SK-MEL-5 (cell line): ENCODE data around the gene NFIX. TPM values are rescaled to one million over a fixed set of nuclear protein-coding genes. Genes with fewer than 3 reads are reported as not detected.

ENCODE experiments used
- DNase-seq: peaks from one replicate; pipeline ENCODE4 v3.0.0-alpha.2; 2016; ENCODE audit warnings: low read depth, low spot score
- in situ Hi-C: cut with HindIII; loops from 2 replicates; pipeline ENCODE4 v1.10.0; 2016; ENCODE audit warnings: low sequenced_read_pairs, high pct_unique_total_duplicates, low pct_unique_long_range_greater_than_20kb
- total RNA-seq: library from RNA; depleted of rRNA; stranded (reverse); fragments of >200 nt; shearing (Covaris generic); gene quantifications from 2 replicates; pipeline ENCODE4 v1.2.3, GENCODE V29; 2014

NFIX gene
- total RNA-seq, 1 experiment from 2014 or later: 4.9 TPM

DNA sequence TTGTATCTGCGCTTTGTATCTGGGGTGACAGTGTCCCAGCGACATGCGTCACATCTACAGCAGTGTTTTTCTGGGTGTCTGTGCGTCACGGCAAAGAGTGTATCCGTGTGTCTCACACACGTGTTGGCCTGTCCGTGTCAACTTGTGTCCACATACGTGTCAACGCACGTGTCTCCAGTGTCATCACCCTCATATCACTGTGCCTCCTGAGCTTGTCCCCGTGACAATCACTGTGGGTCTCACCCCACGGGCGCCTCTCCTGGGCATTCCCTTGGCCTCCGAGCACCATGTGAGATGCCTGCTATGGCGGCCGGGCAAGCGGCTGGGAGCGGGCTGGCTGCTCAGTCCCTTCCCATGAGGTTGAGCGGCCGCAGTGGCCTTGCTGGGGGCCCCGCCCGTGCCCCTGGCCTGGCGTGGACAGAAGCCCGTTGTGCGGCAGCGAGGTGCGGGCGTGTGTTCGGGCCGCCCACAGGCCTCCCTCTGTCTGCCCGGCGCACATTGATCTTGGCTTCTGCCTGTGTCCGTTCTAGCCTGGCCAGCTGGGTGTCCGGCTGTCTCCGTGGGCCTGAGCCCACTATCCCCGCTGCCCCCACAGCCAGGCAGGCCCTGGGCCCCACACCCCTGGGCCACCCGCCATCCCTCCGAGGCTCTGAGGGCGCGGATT, 6.4 kb downstream of the NFIX start:
- no peak for DNase-seq
- in situ Hi-C loops: no loop called here

DNA sequence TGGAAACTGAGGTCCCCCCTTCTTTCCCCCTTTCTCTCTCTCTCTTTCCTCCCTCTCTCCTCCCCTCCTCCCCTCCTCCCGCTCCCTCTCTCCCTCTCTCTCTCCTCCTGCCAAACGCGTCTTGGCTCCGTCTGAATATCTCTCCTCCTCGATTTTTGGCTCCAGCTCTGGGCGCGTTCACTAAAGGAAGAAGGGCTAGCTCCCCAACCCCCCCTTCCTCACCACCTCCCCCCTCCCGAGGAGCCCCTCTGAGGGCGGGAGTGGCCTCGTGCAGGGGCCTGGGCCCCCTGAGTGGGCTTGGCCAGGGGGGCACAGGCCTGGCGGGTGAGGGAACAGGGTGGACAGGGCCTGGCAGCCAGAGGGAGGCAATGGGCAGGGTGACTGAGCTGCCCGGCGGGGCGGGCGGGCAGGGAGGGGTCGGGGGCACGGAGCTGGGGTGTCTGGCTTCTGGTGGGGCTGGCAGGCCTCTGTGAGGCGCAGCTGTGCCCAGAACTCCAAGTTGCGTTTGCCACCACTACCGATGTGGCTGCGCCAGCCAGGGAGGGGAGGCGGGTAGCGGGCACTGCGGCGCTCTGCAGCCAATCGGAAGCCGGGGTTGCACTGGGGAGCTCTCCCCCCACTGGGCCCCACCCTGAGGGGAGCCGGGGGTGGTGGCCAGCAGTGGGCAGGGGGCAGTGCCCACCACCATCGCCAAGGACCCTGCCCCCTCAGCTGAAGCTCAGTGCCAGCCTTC, 7.1 kb downstream of the NFIX start:
- no peak for DNase-seq
- in situ Hi-C loops: no loop called here

DNA sequence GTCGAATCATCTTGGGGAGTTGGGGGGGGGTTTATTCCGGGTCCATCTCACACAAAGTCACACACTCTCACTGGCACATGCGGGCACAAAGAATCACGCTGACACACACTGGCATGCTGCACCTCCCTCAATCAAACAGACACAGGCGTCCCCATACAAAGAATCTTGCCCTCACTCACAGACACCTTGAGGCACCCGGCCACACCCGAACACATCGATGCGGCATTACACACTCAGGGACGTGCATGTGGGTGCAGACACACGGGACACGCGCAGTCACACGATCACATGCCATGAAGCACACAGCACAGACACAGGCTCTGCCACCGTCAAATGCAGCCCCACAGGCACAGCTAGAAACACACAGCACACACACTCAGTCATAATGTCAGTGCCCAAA, 7.8 kb downstream of the NFIX start:
- DNase-seq: no peak
- in situ Hi-C loops: no loop called here

DNA sequence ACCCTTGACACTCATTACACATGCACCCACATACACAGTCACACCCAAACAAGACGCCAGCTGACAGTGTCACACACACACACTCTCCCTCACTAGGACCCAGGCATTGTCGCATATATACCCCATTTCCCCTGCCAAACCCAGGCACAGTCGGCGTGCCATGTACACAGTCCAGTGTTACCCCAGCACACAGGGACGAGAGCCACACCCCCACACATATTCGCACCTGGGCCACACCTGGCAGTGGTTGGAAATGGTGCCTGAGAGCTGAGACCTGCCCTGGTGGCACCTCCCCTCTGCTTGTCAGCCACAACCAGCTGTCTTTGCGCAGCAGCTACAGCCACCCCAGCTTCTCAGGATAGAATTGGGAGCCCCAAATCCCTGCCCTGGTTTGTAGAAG, 9.0 kb downstream of the NFIX start:
- in situ Hi-C loops: no loop called here
- DNase-seq: no peak

DNA sequence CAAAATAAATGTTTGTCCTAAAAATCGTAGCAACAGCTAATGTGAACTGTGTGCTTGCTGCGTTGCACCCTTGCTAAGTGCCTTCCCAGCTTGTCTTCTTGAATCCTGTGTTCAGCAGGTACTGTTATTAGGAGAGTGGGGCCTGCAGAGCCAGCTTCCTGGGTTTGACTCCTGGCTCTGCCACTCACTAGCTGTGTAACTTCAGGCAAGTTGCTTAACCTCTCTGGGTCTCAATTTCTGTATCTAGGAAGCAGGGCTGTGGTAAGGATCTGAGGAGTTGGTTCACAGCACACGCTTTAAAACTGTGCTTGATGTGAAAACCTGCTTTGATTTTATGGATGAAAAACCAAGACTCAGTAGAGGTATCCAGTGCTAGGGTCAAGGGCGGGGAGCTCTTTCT, 10.0 kb downstream of the NFIX start:
- in situ Hi-C loops: no loop called here
- DNase-seq: no peak

DNA sequence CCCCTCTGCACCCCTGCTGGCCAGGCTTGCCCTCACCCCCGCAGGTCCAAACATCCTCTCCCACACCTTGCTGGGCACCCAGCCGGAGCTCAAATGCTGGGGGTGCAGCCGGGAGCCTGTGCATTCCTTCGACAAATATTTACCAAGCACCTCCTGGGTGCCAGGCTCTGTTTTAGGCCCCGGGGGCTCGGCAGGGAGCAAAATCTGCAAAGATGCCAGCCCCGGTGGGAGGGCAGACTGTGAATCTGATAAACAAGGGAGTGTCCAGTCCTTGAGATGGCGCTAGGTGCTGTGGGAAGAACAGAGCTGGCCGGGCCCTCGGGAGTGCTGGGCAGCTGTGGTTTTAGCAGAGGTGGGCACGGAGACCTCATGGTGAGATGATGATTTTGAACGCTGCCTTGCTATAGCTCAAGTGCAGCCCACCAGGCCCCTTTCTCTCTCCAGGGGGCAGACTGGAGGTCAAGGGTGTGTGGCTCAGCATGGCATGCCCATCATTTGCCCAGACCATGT, 10.6 kb downstream of the NFIX start:
- in situ Hi-C loops: no loop called here
- DNase-seq: no peak

DNA sequence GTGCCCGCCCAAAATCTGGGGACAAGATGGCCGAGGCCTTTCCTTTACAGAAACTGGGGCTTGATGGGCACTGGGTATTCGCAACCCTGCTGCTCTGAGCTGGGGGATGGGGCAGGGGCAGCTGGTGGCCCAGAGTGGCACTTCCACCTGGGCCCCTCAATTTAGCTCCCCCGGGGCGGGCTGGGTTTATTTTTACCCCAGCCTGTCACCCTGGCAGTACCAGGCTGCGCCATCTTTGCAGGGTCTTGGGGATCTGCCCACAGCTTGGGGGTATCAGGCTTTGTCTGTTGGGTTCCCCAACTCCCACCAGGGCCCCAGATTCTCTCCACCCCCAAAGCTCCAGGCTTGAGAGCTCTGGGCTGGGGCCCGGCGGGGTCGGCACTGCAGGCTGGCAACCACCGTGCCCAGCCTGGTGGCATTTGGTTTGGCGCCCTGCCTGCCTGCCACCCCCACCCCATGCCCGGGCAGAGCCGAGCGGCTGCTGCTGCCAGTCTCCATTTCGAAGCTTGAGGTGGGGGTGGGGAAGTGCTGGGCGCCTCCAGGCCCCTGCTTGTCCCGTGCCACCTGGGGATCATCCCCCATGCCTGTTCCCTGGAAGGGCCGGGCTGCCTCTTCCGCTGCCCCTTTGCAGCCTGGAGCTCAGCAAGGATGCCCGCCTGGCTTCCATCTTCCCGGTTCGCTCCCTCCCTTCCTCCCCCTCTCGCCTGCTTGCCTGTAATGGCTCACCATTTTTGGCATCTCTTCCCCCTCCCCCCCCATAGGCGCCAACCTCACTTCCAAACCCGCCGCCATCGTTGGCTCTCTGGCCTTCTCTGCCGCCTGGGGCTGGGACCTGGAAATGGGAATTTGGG, 11.4 kb downstream of the NFIX start:
- no peak for DNase-seq
- in situ Hi-C loops: no loop called here

DNA sequence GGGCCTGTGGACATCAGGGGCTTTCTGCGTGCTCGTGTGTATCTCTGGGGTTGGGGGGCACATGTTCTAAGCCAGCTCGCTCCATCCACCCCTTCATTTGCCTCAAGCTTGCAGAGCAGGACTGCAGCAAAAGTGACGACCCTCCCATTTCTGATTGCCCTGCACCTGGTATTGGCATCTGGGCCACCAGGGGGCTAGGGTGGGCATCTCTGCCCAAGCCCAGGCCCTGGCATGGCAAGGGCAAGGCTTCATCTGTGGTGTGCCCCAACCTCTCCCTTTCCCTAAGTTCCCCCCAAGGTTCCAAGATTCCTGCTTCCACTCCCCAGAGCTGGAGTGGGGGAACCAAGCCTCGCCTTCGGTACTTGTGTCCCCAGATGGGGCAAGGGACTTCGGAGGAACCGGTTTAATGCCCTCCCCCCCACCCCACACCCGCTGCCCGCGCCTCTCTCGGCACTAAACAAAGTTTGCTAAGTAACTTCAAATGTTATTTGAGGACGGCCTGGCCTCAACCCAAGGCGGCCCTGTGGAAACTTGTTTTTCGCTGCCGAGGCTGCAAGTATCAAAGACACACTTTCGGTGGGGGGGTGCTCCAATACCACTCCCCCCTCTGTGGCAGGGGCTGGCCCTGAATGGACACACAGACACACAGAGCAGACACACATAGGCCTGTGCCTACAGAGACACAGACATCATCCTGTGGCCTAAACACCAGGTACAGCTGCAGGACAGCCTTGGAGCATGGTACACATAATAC, 12.2 kb downstream of the NFIX start:
- in situ Hi-C loops: no loop called here
- no peak for DNase-seq

DNA sequence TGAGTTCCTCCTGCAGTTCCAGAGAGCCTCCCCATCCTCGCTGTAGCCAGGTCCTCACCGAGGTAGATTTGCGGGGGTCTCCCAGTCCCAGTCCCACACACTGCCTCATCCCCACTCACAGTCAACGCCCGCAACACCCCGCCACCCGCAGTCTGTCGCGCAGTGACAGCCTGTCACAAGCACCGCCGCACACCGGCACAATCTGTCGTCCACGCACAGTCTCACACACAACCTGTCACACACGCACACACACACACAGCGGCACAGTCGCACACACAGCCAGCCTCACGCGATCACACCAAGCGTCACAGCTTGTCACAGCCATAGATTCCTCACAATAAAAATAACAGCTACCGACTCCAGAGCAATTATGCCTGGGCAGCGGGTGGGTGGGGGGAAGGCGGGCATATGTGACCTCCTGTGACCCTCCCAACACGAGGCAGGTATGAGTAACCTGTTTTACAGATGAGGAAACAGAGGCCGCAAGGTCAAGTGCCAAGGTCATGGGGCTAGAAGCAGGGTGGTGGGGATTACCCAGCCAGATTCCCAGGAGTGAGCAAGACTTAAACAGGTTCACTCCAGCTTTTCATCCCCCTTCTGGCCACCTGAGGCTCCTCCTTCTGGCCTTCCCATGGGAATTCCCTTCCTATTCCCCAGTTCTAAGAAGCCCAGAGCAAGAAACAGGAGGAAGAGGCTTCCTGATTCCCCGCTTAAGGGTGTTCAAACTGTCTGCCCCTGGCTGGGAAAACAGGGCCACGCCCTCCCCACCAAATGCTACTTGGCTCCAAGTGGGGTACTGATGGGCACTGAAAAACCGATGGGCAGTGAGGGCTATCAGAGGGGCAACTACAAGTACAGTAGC, 13.9 kb downstream of the NFIX start:
- in situ Hi-C loops: no loop called here

DNA sequence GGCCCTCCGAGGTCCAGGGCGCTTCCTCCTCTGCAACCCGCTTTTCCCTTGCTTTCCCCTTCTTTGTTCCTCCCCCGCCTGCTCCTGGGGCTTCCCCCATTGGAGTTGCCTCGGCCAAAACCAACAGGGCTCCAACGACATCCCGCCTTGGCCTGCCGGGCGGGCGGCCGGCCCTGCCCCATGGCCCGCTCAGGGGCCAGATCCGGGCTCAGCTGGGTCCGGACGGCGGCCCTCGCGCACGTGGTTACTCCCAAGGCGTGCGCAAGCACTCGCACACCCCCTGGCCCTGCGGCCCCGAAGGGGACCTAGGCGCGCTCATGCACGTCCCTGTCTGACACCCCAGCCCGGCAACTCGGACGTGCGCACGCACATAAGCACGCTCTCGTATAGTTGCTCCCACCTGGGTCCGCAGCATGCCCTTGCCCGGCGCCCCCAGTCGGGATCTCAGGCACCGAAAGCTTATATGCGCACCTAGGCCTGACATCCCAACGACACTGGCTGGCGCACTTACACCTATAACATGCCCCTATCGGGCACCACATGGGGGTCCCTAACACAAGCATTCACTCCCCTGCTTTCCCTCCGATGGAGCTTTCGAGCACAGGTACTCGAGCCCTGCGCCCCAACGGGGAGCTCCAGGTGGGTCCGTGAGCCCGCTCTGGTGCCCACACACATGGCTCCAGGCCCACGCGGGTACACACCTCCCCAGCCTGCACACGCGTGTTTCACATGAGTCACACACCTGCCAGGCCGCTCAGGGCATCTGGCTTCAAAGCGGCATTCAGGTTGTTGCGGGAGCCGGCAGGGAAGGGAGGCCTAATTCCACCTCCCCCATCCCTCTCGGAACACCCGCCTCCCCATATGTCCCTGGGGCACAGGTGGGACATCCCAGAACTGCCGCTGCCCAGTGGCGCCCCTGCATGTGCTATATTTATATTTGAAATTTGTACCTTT, 15.0 kb downstream of the NFIX start:
- in situ Hi-C loops: no loop called here
- DNase-seq: no peak

More for the DNA sequence above, 13.9 kb downstream of the NFIX start:
- no peak for DNase-seq

DNA sequence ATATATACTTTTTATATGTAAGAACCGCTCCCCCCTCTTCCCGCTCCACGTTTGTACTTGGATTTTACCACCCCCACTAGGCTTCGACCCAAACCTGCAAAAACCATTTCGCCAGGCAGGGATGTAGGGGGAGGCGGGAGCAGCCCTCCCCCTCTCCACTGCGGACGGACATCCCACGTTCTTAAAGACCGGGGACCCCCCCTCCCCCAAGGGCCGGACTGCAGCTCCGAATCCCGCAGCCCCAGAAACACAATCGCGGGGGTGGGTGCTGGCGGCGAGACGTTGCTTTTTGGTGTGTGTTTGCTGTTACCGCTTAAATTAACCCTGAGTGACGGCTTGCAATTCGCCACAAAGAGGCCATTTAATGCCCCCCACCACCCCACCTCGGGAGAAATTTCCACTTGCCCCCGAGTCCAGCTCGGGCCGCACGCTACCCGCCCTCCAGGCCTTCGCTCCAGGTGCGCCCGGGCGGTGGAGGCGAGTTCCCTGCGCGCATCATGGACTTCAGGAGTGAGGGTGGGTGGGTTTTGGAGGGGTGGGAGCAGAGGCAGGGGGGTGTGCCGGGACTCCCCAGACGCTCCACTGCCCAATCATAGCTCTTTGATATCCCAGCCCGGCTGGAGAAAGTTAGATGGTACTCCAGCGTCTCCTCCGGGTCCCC, 15.8 kb downstream of the NFIX start:
- DNase-seq: no peak
- in situ Hi-C loops: no loop called here

DNA sequence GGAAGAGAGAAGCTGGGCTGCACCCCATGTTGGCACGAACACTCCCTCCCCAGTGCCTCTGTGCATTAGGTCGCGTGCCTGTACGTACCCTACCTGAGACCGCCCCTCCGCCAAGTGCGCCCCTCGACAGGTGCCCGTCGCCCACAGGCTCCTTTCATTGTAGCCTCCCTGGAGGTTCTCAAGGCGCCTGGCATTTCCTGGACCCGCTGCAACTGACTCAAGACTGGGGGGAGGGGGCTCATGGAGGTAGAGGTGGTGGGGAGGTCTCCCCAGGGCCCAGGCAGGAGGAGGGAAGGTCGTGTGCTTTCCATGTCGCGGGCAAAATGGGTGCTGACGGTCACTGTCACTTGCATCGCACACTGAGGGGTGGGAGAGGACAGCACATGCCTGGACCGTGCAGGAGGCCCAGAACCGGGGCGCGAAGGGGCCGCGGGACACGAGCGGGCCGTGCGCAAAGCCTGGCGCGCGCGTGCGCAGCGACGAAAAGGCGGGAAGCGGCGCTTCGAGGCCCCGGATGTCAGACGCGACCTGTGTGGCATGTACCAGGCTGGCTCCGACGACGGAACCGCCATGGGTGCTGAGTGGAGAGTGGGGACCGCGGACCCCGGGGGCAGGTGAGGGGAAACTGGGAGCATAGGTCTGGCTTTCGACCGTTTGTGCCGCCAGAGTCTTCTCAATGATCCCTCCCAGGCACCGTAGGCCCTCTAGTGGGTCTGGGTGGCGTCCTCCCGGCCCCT, 16.5 kb downstream of the NFIX start:
- DNase-seq: no peak
- in situ Hi-C loops: no loop called here

DNA sequence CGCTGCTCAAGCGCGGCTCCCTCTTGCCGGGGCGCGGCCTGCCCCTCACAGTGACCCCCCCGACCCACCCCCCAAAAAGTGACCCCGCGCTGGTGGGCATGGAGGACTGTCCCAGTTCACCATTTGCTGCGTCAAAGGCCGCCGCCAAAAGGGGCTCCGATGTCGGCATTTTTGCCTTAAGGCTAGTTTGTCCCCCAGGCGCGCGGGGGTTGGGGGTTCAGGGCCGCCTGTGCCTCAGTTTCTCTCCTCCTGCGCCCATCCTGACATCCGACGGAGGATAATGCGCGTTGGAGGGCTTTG, 17.1 kb downstream of the NFIX start:
- DNase-seq: no peak
- in situ Hi-C loops: no loop called here

DNA sequence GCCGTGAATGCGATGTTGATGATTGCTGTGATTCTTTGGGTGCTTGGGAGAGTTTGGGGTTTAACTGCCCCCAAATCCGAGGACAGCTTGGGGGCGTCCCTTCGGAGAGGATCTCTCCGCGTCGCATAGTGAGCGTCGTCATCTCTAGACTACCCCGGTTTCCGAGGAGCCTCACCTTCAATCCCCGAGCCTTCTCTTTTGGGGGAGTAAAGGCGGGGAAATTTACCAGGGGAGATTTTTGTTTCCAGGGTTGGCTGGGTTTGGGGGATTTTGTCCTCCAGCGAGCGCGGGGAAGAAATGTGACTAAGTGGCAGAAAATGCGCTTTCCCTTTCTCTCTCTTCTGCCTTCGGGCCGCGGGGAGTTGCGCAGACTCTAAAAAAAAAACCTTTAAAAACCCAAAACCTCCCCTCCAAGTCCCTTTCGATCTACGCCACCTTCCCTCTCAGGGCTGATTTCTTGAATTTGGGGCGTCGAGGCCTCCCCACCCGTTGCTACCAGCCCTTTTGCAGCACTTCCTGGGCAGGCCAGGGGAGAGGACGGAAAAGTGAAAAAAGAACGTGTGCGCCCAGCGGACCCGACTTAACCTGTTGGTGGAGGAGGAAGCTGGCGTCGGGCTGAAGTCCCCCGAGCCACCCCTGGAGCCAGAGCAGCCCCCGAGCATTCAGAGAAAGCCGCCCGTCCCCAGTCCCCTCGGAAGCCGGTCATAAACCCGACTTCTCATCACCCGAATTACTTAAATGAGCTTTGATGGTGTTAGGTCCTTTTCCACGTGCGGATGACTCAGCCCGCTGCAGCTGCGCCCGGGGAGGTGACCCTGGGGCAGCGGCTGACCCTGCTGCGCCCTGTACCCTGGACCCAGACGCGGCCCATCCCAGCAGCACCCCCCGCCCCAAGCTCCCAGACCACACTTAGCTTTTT, 17.7 kb downstream of the NFIX start:
- DNase-seq: no peak
- in situ Hi-C loops: no loop called here
